Stimulated activated CD4-positive, alpha-beta T cell treated with anti-CD3 and anti-CD28 coated beads, Interleukin-2, amount 100 ng/mL, for 24 hours (primary cell): ENCODE measurements around the gene FAM221B.

Experiments used
- DNase-seq, 2 donors: peaks; one replicate each; pipeline ENCODE4 v3.0.0-alpha.2; 2020

Gene FAM221B

DNA sequence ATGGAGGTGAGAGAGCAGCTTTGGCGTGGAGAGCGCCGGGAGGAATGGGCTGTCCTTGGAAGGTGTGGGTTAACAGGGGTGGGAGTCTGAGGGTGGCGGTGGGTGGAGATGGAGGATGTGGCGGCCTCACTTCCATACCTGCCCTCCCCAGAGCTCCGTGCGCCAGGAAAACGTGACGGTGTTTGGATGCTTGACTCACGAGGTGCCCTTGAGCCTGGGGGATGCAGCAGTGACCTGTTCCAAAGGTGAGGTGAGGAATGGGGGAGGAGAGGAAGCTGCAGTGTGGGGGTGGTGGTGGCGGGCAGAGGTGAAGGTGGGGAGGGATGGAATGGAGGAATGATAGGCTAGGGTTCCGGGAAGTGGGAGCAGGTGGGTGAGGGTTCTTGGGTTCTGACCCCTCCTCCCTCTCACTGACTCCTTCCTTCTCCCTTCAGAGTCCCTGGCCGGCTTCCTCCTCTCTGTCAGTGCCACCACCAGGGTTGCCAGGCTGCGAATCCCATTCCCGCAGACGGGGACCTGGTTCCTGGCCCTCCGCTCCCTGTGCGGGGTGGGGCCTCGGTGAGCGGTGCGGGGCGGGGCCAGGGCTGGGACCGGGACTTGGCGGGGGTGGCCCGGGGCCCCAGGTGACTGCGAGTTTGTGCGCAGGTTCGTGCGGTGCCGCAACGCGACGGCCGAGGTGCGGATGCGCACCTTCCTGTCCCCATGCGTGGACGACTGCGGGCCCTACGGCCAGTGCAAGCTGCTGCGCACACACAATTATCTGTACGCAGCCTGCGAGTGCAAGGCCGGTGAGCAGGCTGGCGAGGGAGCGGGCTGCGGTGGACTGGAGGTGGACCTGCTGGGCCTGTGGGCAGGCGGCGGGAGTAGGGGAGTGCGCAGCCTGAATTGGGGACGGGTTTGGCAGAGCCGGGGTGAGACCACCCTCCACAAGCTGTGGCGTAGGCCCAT, 17.6 kb upstream of the FAM221B start:
- no peak for DNase-seq

- DNase-seq, result no peak
Measured at GRCh38 chr9:35844628-35845270, 16.2 kb upstream of the FAM221B start.

- DNase-seq, result no peak
Measured at GRCh38 chr9:35842795-35843194, 14.3 kb upstream of the FAM221B start.

DNA sequence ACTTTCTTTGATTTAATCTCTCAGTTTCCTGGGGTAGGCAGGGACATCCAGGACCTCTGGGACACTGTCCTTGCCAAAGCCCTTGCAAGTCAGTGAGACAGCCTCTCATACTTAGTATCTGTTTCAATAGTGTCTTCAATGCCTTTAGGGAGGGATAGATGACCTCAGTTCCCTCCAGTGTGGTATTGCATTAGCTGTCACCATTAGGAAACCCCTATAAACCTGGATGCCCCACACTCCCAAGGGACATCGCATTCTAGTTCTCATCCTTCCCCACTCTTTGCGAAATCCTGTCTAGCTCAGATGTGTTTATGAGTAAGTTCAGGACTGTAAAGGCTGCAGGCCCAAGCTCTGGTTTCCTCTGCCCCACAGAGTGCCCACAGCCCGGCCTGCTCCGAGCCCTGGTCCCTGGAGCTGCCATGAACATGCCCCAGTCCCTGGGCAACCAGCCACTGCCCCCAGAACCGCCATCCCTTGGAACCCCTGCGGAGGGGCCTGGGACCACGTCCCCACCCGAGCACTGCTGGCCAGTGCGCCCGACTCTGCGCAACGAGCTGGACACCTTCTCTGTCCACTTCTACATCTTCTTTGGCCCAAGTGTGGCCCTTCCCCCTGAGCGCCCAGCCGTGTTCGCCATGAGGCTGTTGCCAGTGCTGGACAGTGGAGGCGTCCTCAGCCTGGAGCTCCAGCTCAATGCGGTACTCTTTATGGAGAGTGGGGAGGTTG, 13.7 kb upstream of the FAM221B start:
- no peak for DNase-seq

- DNase-seq, result no peak
Measured at GRCh38 chr9:35841645-35841900, 13.0 kb upstream of the FAM221B start.

GRCh38 chr9:35840881-35841644, 12.5 kb upstream of the FAM221B start:
- no peak for DNase-seq

GRCh38 chr9:35839926-35840325, 11.4 kb upstream of the FAM221B start:
- DNase-seq, result no peak

DNA sequence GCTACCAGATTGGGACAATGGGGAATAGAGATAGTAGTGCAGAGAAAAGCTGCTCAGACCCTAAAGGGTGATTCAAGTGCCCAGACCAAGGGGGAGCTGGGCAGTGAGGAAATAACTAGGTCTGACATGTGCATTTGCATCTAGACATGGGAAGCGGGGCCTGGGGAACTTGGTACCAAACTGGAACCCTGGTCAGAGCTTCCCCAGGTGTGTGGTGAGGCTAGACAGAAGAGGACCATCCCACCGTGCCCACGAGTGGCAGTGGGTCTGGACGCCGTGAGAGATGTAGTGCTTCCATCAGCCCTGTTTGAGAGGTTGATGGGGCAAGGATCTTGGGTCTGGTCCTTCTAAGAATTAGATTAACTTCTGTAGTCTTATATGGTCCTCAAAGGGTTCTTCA, 8.1 kb upstream of the FAM221B start:
- no peak for DNase-seq

- no peak for DNase-seq
Measured at GRCh38 chr9:35835766-35836165, 7.2 kb upstream of the FAM221B start.

GRCh38 chr9:35835216-35835632, 6.7 kb upstream of the FAM221B start:
- no peak for DNase-seq

- DNase-seq, result no peak
Measured at GRCh38 chr9:35834260-35835215, 6.0 kb upstream of the FAM221B start.

GRCh38 chr9:35832814-35833213, 4.3 kb upstream of the FAM221B start:
- DNase-seq, result no peak

DNA sequence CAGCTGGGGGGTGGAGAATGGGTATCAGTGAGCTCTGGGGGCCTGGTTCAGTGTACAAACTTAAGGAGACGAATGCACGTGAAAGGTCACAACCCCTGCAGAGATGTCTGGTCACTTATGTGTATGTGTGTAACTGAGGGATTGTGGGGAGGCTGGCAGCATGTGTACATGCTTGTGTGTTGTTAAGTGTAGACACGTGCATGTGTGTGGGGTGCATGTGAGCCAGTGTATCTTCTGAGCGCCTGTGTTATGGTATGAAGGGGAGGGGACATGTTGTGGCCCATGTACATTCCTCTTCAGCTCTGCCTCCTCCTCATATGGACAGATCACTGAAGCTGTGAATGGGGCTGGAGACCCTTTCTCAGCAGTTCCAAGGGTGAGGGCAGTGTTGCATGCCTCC, 2.5 kb upstream of the FAM221B start:
- DNase-seq, result no peak

DNA sequence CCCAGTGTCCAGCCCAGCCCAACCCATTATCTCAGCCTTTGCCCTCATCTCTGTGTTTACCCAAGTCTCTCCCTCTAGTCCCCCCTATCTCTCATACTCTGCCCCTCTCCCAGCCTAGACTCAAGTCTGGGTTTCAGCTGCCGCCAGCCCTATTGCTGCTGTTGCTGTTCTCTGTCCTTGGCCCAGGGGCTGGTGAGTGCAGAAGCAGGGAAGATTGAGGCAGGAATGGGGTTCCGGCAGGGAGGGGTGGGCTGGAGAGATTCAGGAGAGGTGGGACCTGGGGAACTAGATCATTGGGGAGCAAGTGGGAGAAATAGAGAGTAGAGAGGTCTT, 1.2 kb upstream of the FAM221B start:
- DNase-seq, result no peak

GRCh38 chr9:35829084-35829763, 692 bp upstream of the FAM221B start, which contains the start of gene TMEM8B:
TMEM8B (plus strand) TSS chr9:35829228; CDS start chr9:35829448, 220 bp downstream.
- peak; percentile 98 for DNase-seq

DNA sequence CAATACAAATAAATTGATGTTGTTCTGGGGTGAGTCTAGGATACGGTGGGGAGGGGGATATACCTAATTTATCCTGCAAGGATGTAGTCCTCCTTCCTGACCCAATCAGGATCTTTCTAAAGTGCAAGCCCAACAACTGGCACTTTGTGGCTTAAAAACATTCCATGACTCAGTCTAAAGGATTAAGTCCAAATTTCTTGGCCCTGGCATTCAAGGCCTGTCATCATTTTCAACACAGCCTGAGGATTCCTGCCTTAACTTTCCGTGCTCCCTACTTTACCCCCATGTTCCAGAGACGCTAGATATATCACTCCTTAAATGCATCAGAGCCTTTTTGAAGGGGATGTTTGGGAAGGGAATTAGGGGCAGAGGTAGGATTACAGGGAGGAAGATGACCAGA, 1.0 kb downstream of the FAM221B start:
- no peak for DNase-seq

DNA sequence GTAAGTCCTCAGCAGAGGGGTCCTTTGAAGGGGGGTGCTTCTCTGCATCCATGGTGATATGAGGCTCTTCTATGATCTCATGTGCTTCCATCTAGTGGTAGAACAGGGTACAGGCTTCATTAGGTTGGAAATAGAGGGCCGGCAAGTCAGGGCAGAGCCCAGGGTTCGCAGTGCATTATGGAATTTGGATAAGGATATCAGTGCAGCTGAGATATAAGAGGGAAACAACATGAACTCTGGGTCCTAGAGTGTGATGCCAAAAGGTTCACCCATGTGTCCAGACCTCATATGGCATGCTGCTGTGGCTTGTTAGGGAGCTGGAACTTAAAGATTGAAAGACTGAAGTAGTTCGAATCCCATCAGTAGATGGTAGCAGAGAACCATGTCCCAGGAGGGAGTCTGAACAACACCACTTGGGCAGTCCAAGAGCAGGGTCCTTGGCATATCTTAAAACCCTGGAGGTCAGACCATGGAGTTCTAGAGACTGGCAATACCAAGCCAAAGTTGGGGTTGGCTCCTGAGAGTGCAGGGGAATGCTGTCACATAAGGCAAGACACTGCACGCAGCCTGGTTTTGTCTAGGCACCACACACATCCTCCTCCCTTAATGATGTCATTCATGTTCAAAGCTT, 2.3 kb downstream of the FAM221B start:
- DNase-seq, result peak; percentile 22 to 37

DNA sequence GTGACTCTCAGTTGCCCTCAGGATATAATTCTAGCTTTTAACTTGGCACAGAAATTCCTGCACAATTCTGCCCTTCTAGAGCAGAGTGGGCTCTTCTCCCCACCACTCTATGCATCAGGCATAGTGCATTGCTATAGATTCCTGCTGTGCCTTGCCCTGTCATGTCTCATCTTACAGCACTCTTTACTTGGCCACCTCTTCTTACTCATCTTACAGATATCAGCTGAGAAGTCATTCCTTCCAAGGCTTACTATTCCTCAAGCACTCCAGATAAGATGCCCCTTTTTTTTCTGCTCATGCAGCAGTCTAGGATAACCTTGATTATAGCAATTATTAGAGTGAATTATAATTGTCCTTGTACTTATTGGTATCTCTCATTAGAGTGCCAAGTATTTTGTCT, 5.6 kb downstream of the FAM221B start:
- DNase-seq, result no peak

- no peak for DNase-seq
Measured at GRCh38 chr9:35820076-35820475, 8.5 kb downstream of the FAM221B start.

DNA sequence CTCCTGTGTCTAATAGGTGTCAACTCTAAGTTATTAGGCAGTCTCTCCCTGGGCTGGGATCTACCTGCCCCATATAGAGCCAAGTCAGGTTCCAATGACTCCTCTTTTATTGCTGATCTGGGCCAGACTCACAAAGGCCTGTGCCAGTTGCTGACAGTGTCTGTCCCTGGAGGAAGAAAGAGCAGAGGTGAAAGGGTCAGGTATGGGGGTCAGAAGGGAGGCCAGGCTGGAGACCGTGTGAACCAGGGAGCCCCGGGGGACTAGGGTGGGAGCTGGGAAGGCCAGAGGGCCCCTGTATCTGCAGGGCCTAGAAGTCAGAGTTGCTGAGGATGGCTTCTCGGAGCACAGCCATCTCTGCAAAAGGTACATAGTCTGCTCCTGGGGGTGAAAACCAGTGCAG, 10.2 kb downstream of the FAM221B start:
- DNase-seq, result no peak

DNA sequence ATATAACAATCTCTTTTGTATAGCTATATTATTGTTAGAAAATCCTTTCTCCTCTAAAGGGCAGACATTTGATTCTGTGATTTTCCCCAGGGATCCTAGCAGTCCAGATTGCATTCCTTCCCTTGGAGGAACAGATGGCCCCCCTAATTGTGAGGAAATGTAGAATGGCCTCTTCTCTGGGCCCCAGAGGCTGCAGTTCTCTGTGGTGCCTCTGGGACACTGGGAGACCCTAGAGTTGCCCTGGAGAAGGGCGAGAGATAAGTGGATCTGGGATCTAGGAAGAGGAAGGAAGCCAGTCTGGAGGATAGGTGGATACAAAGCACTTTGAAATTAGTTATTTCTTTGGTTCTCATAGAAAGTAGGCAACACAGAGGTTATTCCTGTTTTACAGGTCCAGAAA, 11.8 kb downstream of the FAM221B start:
- DNase-seq, result no peak
